CD4-positive, alpha-beta T cell treated with Interleukin-21 for 1 hour (primary cell): ENCODE data around the gene MACROD2.

Source experiments
- DNase-seq: peaks from one replicate; pipeline ENCODE4 v3.0.0-alpha.2; 2020

Gene MACROD2

GRCh38 chr20:15031546-15032351 lies 1036.4 kb downstream of the MACROD2 start:
- no peak for DNase-seq

- no peak for DNase-seq
Measured at GRCh38 chr20:15032352-15032622, 1037.0 kb downstream of the MACROD2 start.

GRCh38 chr20:15033269-15033668 lies 1038.0 kb downstream of the MACROD2 start:
- DNase-seq, result no peak

- DNase-seq, result no peak
Measured at GRCh38 chr20:15033891-15034290, 1038.6 kb downstream of the MACROD2 start.

GRCh38 chr20:15036948-15037347 lies 1041.6 kb downstream of the MACROD2 start:
- no peak for DNase-seq

GRCh38 chr20:15039088-15039752 lies 1043.9 kb downstream of the MACROD2 start:
- DNase-seq, result no peak

GRCh38 chr20:15042723-15043122 lies 1047.4 kb downstream of the MACROD2 start:
- no peak for DNase-seq

- DNase-seq, result no peak
Measured at GRCh38 chr20:15045246-15045645, 1049.9 kb downstream of the MACROD2 start.

- no peak for DNase-seq
Measured at GRCh38 chr20:15047042-15047441, 1051.7 kb downstream of the MACROD2 start.

GRCh38 chr20:15047601-15048000 lies 1052.3 kb downstream of the MACROD2 start:
- DNase-seq, result no peak

- DNase-seq, result no peak
Measured at GRCh38 chr20:15056246-15056645, 1060.9 kb downstream of the MACROD2 start.

- no peak for DNase-seq
Measured at GRCh38 chr20:15058841-15059240, 1063.5 kb downstream of the MACROD2 start.

GRCh38 chr20:15059438-15059837 lies 1064.1 kb downstream of the MACROD2 start:
- DNase-seq, result no peak

- no peak for DNase-seq
Measured at GRCh38 chr20:15060265-15061060, 1065.1 kb downstream of the MACROD2 start.

GRCh38 chr20:15061061-15061430 lies 1065.7 kb downstream of the MACROD2 start:
- DNase-seq, result no peak

- no peak for DNase-seq
Measured at GRCh38 chr20:15061955-15062354, 1066.6 kb downstream of the MACROD2 start.

GRCh38 chr20:15063081-15063480 lies 1067.8 kb downstream of the MACROD2 start:
- no peak for DNase-seq

GRCh38 chr20:15064741-15065140 lies 1069.4 kb downstream of the MACROD2 start:
- DNase-seq, result no peak

- no peak for DNase-seq
Measured at GRCh38 chr20:15065794-15066193, 1070.5 kb downstream of the MACROD2 start.

- DNase-seq, result no peak
Measured at GRCh38 chr20:15068486-15068885, 1073.2 kb downstream of the MACROD2 start.

- no peak for DNase-seq
Measured at GRCh38 chr20:15069355-15069754, 1074.0 kb downstream of the MACROD2 start.

GRCh38 chr20:15071085-15071808 lies 1075.9 kb downstream of the MACROD2 start:
- no peak for DNase-seq

- DNase-seq, result no peak
Measured at GRCh38 chr20:15072316-15072715, 1077.0 kb downstream of the MACROD2 start.
